ENCODE data around the gene RPL14. TPM values are rescaled to one million over a fixed set of nuclear protein-coding genes. Genes with fewer than 3 reads are reported as not detected.
"Not testable (repeated sequence)": the region's sequence is repeated elsewhere in the genome, so short reads cannot be mapped to it uniquely, and the experiment has no call there.

RPL14 gene
- total RNA-seq, 1 donor from 2014 or later: 1,811 TPM

GRCh38 chr3:40453933-40454332 lies 3.2 kb upstream of the RPL14 start:
- Mint-ChIP-seq H3K4me1 (ENCODE audit: low read depth) (peaks cover 25% of the 10 kb centered on the region), H3K27ac (peak overlapping the region; percentile 25), H3K9me3 (ENCODE audit: low read depth) (no peaks in the 10 kb centered on the region), H3K36me3 (ENCODE audit: insufficient read depth) (peaks cover 7% of the 10 kb centered on the region), H3K4me3 (ENCODE audit: low read depth) (no peak overlapping the region), H3K27me3 (no peaks in the 10 kb centered on the region)
- no peak for TF ChIP-seq CTCF (IDR thresholded peaks at IDR 0.05; ENCODE audit: unreplicated experiment)
- no peak for DNase-seq (ENCODE audit: low spot score, unreplicated experiment)

- Mint-ChIP-seq H3K4me1 (ENCODE audit: low read depth) (peaks cover 27% of the 10 kb centered on the region), H3K27me3 (no peaks in the 10 kb centered on the region), H3K9me3 (ENCODE audit: low read depth) (no peaks in the 10 kb centered on the region), H3K36me3 (ENCODE audit: insufficient read depth) (peaks cover 11% of the 10 kb centered on the region), H3K27ac (peak overlapping the region; percentile 86), H3K4me3 (ENCODE audit: low read depth) (peak overlapping the region; percentile 89)
- no peak for TF ChIP-seq CTCF (IDR thresholded peaks at IDR 0.05; ENCODE audit: unreplicated experiment)
- no peak for DNase-seq (ENCODE audit: low spot score, unreplicated experiment)
Observed at GRCh38 chr3:40455328-40455727, 1.8 kb upstream of the RPL14 start.

- no peak for TF ChIP-seq CTCF (IDR thresholded peaks at IDR 0.05; ENCODE audit: unreplicated experiment)
- Mint-ChIP-seq H3K27ac (peak overlapping the region; percentile 98), H3K4me1 (ENCODE audit: low read depth) (peaks cover 27% of the 10 kb centered on the region), H3K4me3 (ENCODE audit: low read depth) (peak overlapping the region; percentile 89), H3K9me3 (ENCODE audit: low read depth) (no peaks in the 10 kb centered on the region), H3K36me3 (ENCODE audit: insufficient read depth) (peaks cover 16% of the 10 kb centered on the region), H3K27me3 (no peaks in the 10 kb centered on the region)
- DNase-seq (ENCODE audit: low spot score, unreplicated experiment): no peak
Observed at GRCh38 chr3:40456279-40456939, 730 bp upstream of the RPL14 start.

- Mint-ChIP-seq H3K4me3 (ENCODE audit: low read depth) (peak overlapping the region; percentile 89), H3K4me1 (ENCODE audit: low read depth) (peaks cover 14% of the 10 kb centered on the region), H3K27ac (peak overlapping the region; percentile 84), H3K27me3 (no peaks in the 10 kb centered on the region), H3K9me3 (ENCODE audit: low read depth) (no peaks in the 10 kb centered on the region), H3K36me3 (ENCODE audit: insufficient read depth) (peaks cover 27% of the 10 kb centered on the region)
- TF ChIP-seq CTCF (IDR thresholded peaks at IDR 0.05; ENCODE audit: unreplicated experiment): no peak
- no peak for DNase-seq (ENCODE audit: low spot score, unreplicated experiment)
Observed at GRCh38 chr3:40458473-40458872, 1.3 kb downstream of the RPL14 start.

GRCh38 chr3:40460481-40460880 lies 3.3 kb downstream of the RPL14 start:
- not testable (repeated sequence) for DNase-seq (ENCODE audit: low spot score, unreplicated experiment); H3K27me3 Mint-ChIP-seq; H3K9me3 Mint-ChIP-seq (ENCODE audit: low read depth); H3K27ac Mint-ChIP-seq; H3K4me3 Mint-ChIP-seq (ENCODE audit: low read depth)
- peaks cover 12% of the 10 kb centered on the region for H3K4me1 Mint-ChIP-seq (ENCODE audit: low read depth)
- peaks cover 35% of the 10 kb centered on the region for H3K36me3 Mint-ChIP-seq (ENCODE audit: insufficient read depth)

GRCh38 chr3:40461161-40461560 lies 4.0 kb downstream of the RPL14 start:
- peak overlapping the region; percentile 73 for H3K27ac Mint-ChIP-seq

GRCh38 chr3:40462838-40463237 lies 5.7 kb downstream of the RPL14 start:
- Mint-ChIP-seq H3K36me3 (ENCODE audit: insufficient read depth) (peaks cover 37% of the 10 kb centered on the region), H3K4me1 (ENCODE audit: low read depth) (peaks cover 12% of the 10 kb centered on the region)
- H3K9me3 Mint-ChIP-seq (ENCODE audit: low read depth); H3K27ac Mint-ChIP-seq; H3K27me3 Mint-ChIP-seq; DNase-seq (ENCODE audit: low spot score, unreplicated experiment); H3K4me3 Mint-ChIP-seq (ENCODE audit: low read depth): not testable (repeated sequence)

More at GRCh38 chr3:40461161-40461560, 4.0 kb downstream of the RPL14 start:
- H3K4me3 Mint-ChIP-seq (ENCODE audit: low read depth): no peak overlapping the region
- DNase-seq (ENCODE audit: low spot score, unreplicated experiment): no peak
- no peak for TF ChIP-seq CTCF (IDR thresholded peaks at IDR 0.05; ENCODE audit: unreplicated experiment)
- no peaks in the 10 kb centered on the region for H3K27me3 Mint-ChIP-seq
- H3K36me3 Mint-ChIP-seq (ENCODE audit: insufficient read depth): peaks cover 35% of the 10 kb centered on the region
- peaks cover 12% of the 10 kb centered on the region for H3K4me1 Mint-ChIP-seq (ENCODE audit: low read depth)
- H3K9me3 Mint-ChIP-seq (ENCODE audit: low read depth): no peaks in the 10 kb centered on the region

Measured in progenitor cell of endocrine pancreas (in vitro differentiated cells).